HG02798 (cell line): ENCODE data around the gene FBXO42.
"Not testable (repeated sequence)": the region's sequence is repeated elsewhere in the genome, so short reads cannot be mapped to it uniquely, and the experiment has no call there.

Experiments
- ATAC-seq: cut with Tn5 transposase; IDR thresholded peaks from one replicate; pipeline ENCODE4 v1.9.1; 2021; ENCODE audit warnings: mild to moderate bottlenecking; ENCODE audit not compliant: unreplicated experiment, poor library complexity

FBXO42 gene

GRCh38 chr1:16246239-16246638 is 106.0 kb downstream of the FBXO42 start:
- ATAC-seq, result not testable (repeated sequence)

GRCh38 chr1:16245476-16246196 is 106.6 kb downstream of the FBXO42 start:
- no peak for ATAC-seq

- ATAC-seq, result no peak
Measured at GRCh38 chr1:16244650-16245285, 107.5 kb downstream of the FBXO42 start.

GRCh38 chr1:16243936-16244649 is 108.2 kb downstream of the FBXO42 start:
- ATAC-seq, result peak; percentile 57

- ATAC-seq, result no peak
Measured at GRCh38 chr1:16243215-16243610, 109.1 kb downstream of the FBXO42 start.

- ATAC-seq, result no peak
Measured at GRCh38 chr1:16242556-16243214, 109.6 kb downstream of the FBXO42 start.

- ATAC-seq, result no peak
Measured at GRCh38 chr1:16241221-16241708, 111.0 kb downstream of the FBXO42 start.

GRCh38 chr1:16239972-16240491 is 112.2 kb downstream of the FBXO42 start:
- no peak for ATAC-seq

- no peak for ATAC-seq
Measured at GRCh38 chr1:16237343-16237830, 114.9 kb downstream of the FBXO42 start.

- peak; percentile 90 for ATAC-seq
Measured at GRCh38 chr1:16236511-16237342, 115.6 kb downstream of the FBXO42 start, which contains the start of gene CPLANE2. Gene CPLANE2 (minus strand): TSS chr1:16237183. CDS start chr1:16236742, 441 bp downstream.

GRCh38 chr1:16235944-16236510 is 116.3 kb downstream of the FBXO42 start:
- peak; percentile 48 for ATAC-seq

GRCh38 chr1:16235347-16235746 is 116.9 kb downstream of the FBXO42 start:
- no peak for ATAC-seq

GRCh38 chr1:16233431-16233830 is 118.8 kb downstream of the FBXO42 start:
- ATAC-seq, result no peak

GRCh38 chr1:16232316-16232710 is 120.0 kb downstream of the FBXO42 start:
- ATAC-seq, result no peak

GRCh38 chr1:16231331-16232315 is 120.7 kb downstream of the FBXO42 start:
- ATAC-seq, result no peak

- no peak for ATAC-seq
Measured at GRCh38 chr1:16230744-16231143, 121.5 kb downstream of the FBXO42 start.

GRCh38 chr1:16229976-16230740 is 122.1 kb downstream of the FBXO42 start:
- no peak for ATAC-seq
